Measurements from ENCODE around the gene ITGBL1. TPM values are rescaled to one million over a fixed set of nuclear protein-coding genes. Genes with fewer than 3 reads are reported as not detected.

The ITGBL1 gene
- total RNA-seq, 1 experiment from 2014 or later, result 37.1 TPM

- no TSS peak for BruUV-seq (replicated peaks)
- H3K4me3 ChIP-seq (ENCODE audit: low read length), result no peak overlapping the region
- H3K9me3 ChIP-seq (ENCODE audit: low read length), result no peaks in the 10 kb centered on the region
- H3K79me2 ChIP-seq (ENCODE audit: low read length), result peaks cover 37% of the 10 kb centered on the region
- ChIA-PET POLR2A (ENCODE audit: unreplicated experiment) (no interaction called here), CTCF (no interaction called here)
- H3K36me3 ChIP-seq (ENCODE audit: low read depth, low read length), result no peaks in the 10 kb centered on the region
- H3K4me2 ChIP-seq (ENCODE audit: low read length), result no peak overlapping the region
- no peak for ATAC-seq
- no peaks in the 10 kb centered on the region for H3K27me3 ChIP-seq (ENCODE audit: low read length)
- H3K27ac ChIP-seq (ENCODE audit: low read length), result no peak overlapping the region
- H3F3A ChIP-seq (ENCODE audit: low read length, unreplicated experiment), result no peaks in the 10 kb centered on the region
- H2AFZ ChIP-seq (ENCODE audit: low read length), result no peak overlapping the region
- DNase-seq, result no peak
- no peaks in the 10 kb centered on the region for H4K20me1 ChIP-seq (ENCODE audit: low read length)
- H3K9ac ChIP-seq (ENCODE audit: low read length), result no peak overlapping the region
- intact Hi-C loops (cut with micrococcal nuclease), result no loop called here
- H3K9me2 ChIP-seq (replicated peaks; ENCODE audit: low read length), result no peaks in the 10 kb centered on the region
- TF ChIP-seq CTCF (conservative IDR thresholded peaks at IDR 0.05; ENCODE audit: low read depth, low read length) (no peak), EZH2phosphoT487 (IDR thresholded peaks at IDR 0.05; ENCODE audit: borderline replicate concordance, low read length) (no peak), EZH2 (IDR thresholded peaks at IDR 0.05; ENCODE audit: low read length, unreplicated experiment) (no peak)
- peaks cover 16% of the 10 kb centered on the region for H3K4me1 ChIP-seq (ENCODE audit: insufficient read depth, low read length)
These were observed 23.1 kb downstream of the ITGBL1 start for GRCh38 chr13:101475536-101475935.

- BruUV-seq (replicated peaks), result no TSS peak
- CTCF ChIA-PET, result no interaction called here
- no peak overlapping the region for H3K9ac ChIP-seq (ENCODE audit: low read length)
- H4K20me1 ChIP-seq (ENCODE audit: low read length), result no peaks in the 10 kb centered on the region
- H3K27ac ChIP-seq (ENCODE audit: low read length), result no peak overlapping the region
- intact Hi-C loops (cut with micrococcal nuclease), result no loop called here
- no peaks in the 10 kb centered on the region for H3K4me1 ChIP-seq (ENCODE audit: insufficient read depth, low read length)
- no peaks in the 10 kb centered on the region for H3K27me3 ChIP-seq (ENCODE audit: low read length)
- H3K4me2 ChIP-seq (ENCODE audit: low read length), result no peak overlapping the region
- ATAC-seq (no peak), DNase-seq (no peak)
- peaks cover 3% of the 10 kb centered on the region for H3K36me3 ChIP-seq (ENCODE audit: low read depth, low read length)
- H3K9me3 ChIP-seq (ENCODE audit: low read length), result no peaks in the 10 kb centered on the region
- no peak for TF ChIP-seq EZH2 (IDR thresholded peaks at IDR 0.05; ENCODE audit: low read length, unreplicated experiment)
- TF ChIP-seq EZH2phosphoT487 (IDR thresholded peaks at IDR 0.05; ENCODE audit: borderline replicate concordance, low read length), result no peak
- TF ChIP-seq CTCF (conservative IDR thresholded peaks at IDR 0.05; ENCODE audit: low read depth, low read length), result no peak
- POLR2A ChIA-PET (ENCODE audit: unreplicated experiment), result no interaction called here
- H2AFZ ChIP-seq (ENCODE audit: low read length), result no peak overlapping the region
- H3K4me3 ChIP-seq (ENCODE audit: low read length), result no peak overlapping the region
- no peaks in the 10 kb centered on the region for H3K9me2 ChIP-seq (replicated peaks; ENCODE audit: low read length)
- H3F3A ChIP-seq (ENCODE audit: low read length, unreplicated experiment), result no peaks in the 10 kb centered on the region
- peaks cover 34% of the 10 kb centered on the region; the same call in 1 of the 2 replicates for H3K79me2 ChIP-seq (ENCODE audit: low read length)
These were observed 28.9 kb downstream of the ITGBL1 start for GRCh38 chr13:101481421-101481820.

GRCh38 chr13:101486708-101487437 is 34.4 kb downstream of the ITGBL1 start:
- H3K79me2 ChIP-seq (ENCODE audit: low read length), result peaks cover 60% of the 10 kb centered on the region
- H3K4me3 ChIP-seq (ENCODE audit: low read length), result no peak overlapping the region
- no peak overlapping the region for H2AFZ ChIP-seq (ENCODE audit: low read length)
- POLR2A ChIA-PET (ENCODE audit: unreplicated experiment), result no interaction called here
- no peaks in the 10 kb centered on the region for H3K9me3 ChIP-seq (ENCODE audit: low read length)
- ATAC-seq (no peak), DNase-seq (no peak)
- H3K9me2 ChIP-seq (replicated peaks; ENCODE audit: low read length), result no peaks in the 10 kb centered on the region
- no peak overlapping the region for H3K9ac ChIP-seq (ENCODE audit: low read length)
- H3K27me3 ChIP-seq (ENCODE audit: low read length), result no peaks in the 10 kb centered on the region
- intact Hi-C loops (cut with micrococcal nuclease), result no loop called here
- H3K27ac ChIP-seq (ENCODE audit: low read length), result no peak overlapping the region
- TF ChIP-seq EZH2phosphoT487 (IDR thresholded peaks at IDR 0.05; ENCODE audit: borderline replicate concordance, low read length), result no peak
- no peak for TF ChIP-seq EZH2 (IDR thresholded peaks at IDR 0.05; ENCODE audit: low read length, unreplicated experiment)
- no peak for TF ChIP-seq CTCF (conservative IDR thresholded peaks at IDR 0.05; ENCODE audit: low read depth, low read length)
- H3K4me1 ChIP-seq (ENCODE audit: insufficient read depth, low read length), result peaks cover 30% of the 10 kb centered on the region
- H4K20me1 ChIP-seq (ENCODE audit: low read length), result no peaks in the 10 kb centered on the region
- CTCF ChIA-PET, result no interaction called here
- peaks cover 3% of the 10 kb centered on the region for H3K36me3 ChIP-seq (ENCODE audit: low read depth, low read length)
- H3K4me2 ChIP-seq (ENCODE audit: low read length), result no peak overlapping the region
- H3F3A ChIP-seq (ENCODE audit: low read length, unreplicated experiment), result no peaks in the 10 kb centered on the region
- no TSS peak for BruUV-seq (replicated peaks)
